Measurements from ENCODE around the gene PSMD11. TPM values are rescaled to one million over a fixed set of nuclear protein-coding genes. Genes with fewer than 3 reads are reported as not detected.

The PSMD11 gene
- total RNA-seq, 1 experiment from 2014 or later: 169 TPM

DNA sequence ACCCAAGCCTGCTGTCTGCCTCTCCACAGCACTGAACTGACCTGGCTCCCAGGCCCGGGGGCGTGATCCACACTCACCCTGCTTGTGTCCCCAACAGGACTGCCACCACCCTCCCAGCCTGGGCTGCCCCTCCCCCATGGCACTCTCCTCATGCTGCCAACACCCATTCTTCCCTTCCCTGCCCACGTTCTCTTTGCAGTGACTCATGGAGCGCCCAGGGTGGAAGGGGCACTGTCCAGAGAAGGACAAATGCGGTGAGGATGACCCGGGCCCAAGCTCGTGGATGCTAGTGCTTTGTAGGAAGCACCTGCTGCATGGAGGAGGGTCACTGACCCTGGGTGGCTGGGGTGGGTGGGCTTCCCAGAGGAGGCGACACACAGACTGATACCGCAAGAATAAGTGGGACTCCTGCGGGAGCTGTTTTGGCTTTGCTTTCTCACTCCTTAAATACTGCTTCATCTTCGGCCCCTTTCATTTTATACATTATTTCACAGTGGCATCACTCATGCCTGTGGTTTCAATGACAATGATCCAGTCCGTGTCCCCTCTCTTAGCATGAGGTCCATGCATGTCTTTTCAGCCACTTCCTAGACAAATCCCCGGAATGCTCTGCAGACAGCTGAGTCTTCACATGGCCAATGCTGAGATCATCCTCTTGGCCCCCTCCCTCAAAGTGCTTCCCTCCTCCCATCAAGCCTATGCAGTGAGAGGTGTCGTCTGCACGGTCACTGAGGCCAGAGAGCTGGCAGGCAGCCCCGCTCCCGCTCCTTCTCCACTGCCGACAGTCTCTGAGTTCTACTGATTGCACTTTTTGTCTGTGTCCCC is 60.1 kb downstream of the PSMD11 start:
- Histone ChIP-seq H2BK15ac (ENCODE audit: low read depth, low read length) (no peak overlapping the region), H3K4me2 (ENCODE audit: insufficient read depth, insufficient read length, low read length) (no peak overlapping the region), H3K23me2 (ENCODE audit: insufficient read length, low read depth, low read length, poor library complexity, severe bottlenecking) (no peaks in the 10 kb centered on the region), H4K5ac (ENCODE audit: insufficient read length, low read depth, low read length) (no peak overlapping the region), H2BK20ac (ENCODE audit: low read depth, low read length, poor library complexity, severe bottlenecking) (no peak overlapping the region), H2BK120ac (ENCODE audit: low read depth, low read length, poor library complexity, severe bottlenecking) (no peak overlapping the region), H3K56ac (ENCODE audit: insufficient read length, low read depth, low read length) (no peak overlapping the region), H3K79me1 (ENCODE audit: insufficient read depth, low read depth, low read length, poor library complexity, severe bottlenecking) (no peaks in the 10 kb centered on the region), H3K27ac (ENCODE audit: insufficient read length, low read depth, low read length) (no peak overlapping the region), H3K23ac (ENCODE audit: insufficient read length, low read depth, low read length) (no peak overlapping the region), H3K18ac (ENCODE audit: insufficient read length, low read depth, low read length) (no peak overlapping the region), H3K27me3 (ENCODE audit: insufficient read depth, low read length) (no peaks in the 10 kb centered on the region), H3K79me2 (ENCODE audit: insufficient read depth, low read length) (no peaks in the 10 kb centered on the region), H2BK12ac (ENCODE audit: insufficient read length, low read depth, low read length) (no peak overlapping the region), H4K91ac (ENCODE audit: insufficient read length, low read depth, low read length) (no peak overlapping the region), H3K4me1 (ENCODE audit: insufficient read depth, low read length) (no peaks in the 10 kb centered on the region), H3K9me3 (ENCODE audit: control insufficient read depth, low read depth, low read length) (no peaks in the 10 kb centered on the region), H3K9ac (ENCODE audit: extremely low read depth, insufficient read length, low read length) (no peak overlapping the region), H2BK5ac (ENCODE audit: insufficient read length, low read length) (no peak overlapping the region), H3T11ph (ENCODE audit: low read length) (no peak overlapping the region), H3K14ac (ENCODE audit: insufficient read depth, low read length) (no peak overlapping the region; the same call in 1 of the 2 replicates), H3K4ac (ENCODE audit: low read depth, low read length) (no peak overlapping the region), H4K20me1 (ENCODE audit: control insufficient read depth, insufficient read depth, insufficient read length) (no peaks in the 10 kb centered on the region), H2AFZ (ENCODE audit: low read length) (no peak overlapping the region), H2AK5ac (ENCODE audit: insufficient read length, low read length) (no peak overlapping the region), H4K8ac (replicated peaks; ENCODE audit: insufficient read length, low read depth, low read length) (no peak overlapping the region)
- TF ChIP-seq, protein P1, sequence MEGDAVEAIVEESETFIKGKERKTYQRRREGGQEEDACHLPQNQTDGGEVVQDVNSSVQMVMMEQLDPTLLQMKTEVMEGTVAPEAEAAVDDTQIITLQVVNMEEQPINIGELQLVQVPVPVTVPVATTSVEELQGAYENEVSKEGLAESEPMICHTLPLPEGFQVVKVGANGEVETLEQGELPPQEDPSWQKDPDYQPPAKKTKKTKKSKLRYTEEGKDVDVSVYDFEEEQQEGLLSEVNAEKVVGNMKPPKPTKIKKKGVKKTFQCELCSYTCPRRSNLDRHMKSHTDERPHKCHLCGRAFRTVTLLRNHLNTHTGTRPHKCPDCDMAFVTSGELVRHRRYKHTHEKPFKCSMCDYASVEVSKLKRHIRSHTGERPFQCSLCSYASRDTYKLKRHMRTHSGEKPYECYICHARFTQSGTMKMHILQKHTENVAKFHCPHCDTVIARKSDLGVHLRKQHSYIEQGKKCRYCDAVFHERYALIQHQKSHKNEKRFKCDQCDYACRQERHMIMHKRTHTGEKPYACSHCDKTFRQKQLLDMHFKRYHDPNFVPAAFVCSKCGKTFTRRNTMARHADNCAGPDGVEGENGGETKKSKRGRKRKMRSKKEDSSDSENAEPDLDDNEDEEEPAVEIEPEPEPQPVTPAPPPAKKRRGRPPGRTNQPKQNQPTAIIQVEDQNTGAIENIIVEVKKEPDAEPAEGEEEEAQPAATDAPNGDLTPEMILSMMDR (conservative IDR thresholded peaks at IDR 0.05): no peak
- peaks cover 7 to 12% of the 10 kb centered on the region in 2 experiments for H3K4me1 Mint-ChIP-seq
- H3K4me3 Mint-ChIP-seq: no peak overlapping the region
- no peak for DNase-seq
- H3K9me3 Mint-ChIP-seq: no peaks in the 10 kb centered on the region
- H3K27ac Mint-ChIP-seq: peak overlapping the region in 2 of 3 experiments; percentile 58 to 68; a peak in 3 of 7 replicates
- H3K27me3 Mint-ChIP-seq (ENCODE audit: low read depth): no peaks in the 10 kb centered on the region; the same call in 1 of the 2 replicates
- H3K36me3 Mint-ChIP-seq (ENCODE audit: insufficient read depth in 1 of 3, low read depth in 3 of 3): peaks cover 0 to 5% (median 3%) of the 10 kb centered on the region in 3 experiments; a peak in 4 of 7 replicates
- no CpG with 5 or more reads among the region's 18 CpGs for WGBS (ENCODE audit: extremely low coverage, insufficient read length, low lambda C conversion rate)
